ENCODE measurements around the gene KRT23. TPM values are rescaled to one million over a fixed set of nuclear protein-coding genes. Genes with fewer than 3 reads are reported as not detected.

KRT23 gene
- total and polyA plus RNA-seq, 12 donors, result 0.01 to 0.25 (median 0.21) TPM; not detected in 8

GRCh38 chr17:40878044-40878443, 59.4 kb downstream of the KRT23 start:
- Histone ChIP-seq H3K4me3 (no peak overlapping the region), H3K9me3 (no peaks in the 10 kb centered on the region), H3K4me1 (no peaks in the 10 kb centered on the region), H3K36me3 (no peaks in the 10 kb centered on the region), H3K27me3 (peaks cover 0 to 7% (median 0%) of the 10 kb centered on the region in 7 donors), H3K27ac (no peak overlapping the region)
- no peak for TF ChIP-seq CTCF (IDR thresholded peaks at IDR 0.05)
- intact Hi-C loops (cut with DNase I), result no loop called here
- no peak for ATAC-seq
- 84 to 92% methylated on average over 9 of the region's 9 CpGs for whole genome bisulfite sequencing, 2 donors
- DNase-seq, result no peak

GRCh38 chr17:40873801-40874200, 63.6 kb downstream of the KRT23 start:
- H3K4me1 ChIP-seq, result no peaks in the 10 kb centered on the region
- intact Hi-C loops (cut with DNase I), result no loop called here
- 86 to 96% methylated on average over 1 of the region's 1 CpG for WGBS, 2 donors
- H3K27ac ChIP-seq, result no peak overlapping the region
- H3K4me3 ChIP-seq, result no peak overlapping the region
- DNase-seq (no peak), ATAC-seq (no peak)
- no peak for TF ChIP-seq CTCF (IDR thresholded peaks at IDR 0.05)
- peaks cover 0 to 18% (median 7%) of the 10 kb centered on the region in 7 donors for H3K27me3 ChIP-seq
- no peaks in the 10 kb centered on the region for H3K9me3 ChIP-seq
- H3K36me3 ChIP-seq, result no peaks in the 10 kb centered on the region

- Histone ChIP-seq H3K9me3 (no peaks in the 10 kb centered on the region), H3K27ac (no peak overlapping the region), H3K4me1 (no peaks in the 10 kb centered on the region), H3K27me3 (peaks cover 0 to 18% (median 7%) of the 10 kb centered on the region in 7 donors), H3K36me3 (no peaks in the 10 kb centered on the region), H3K4me3 (no peak overlapping the region)
- intact Hi-C loops (cut with DNase I), result no loop called here
- ATAC-seq (no peak), DNase-seq (no peak)
- TF ChIP-seq CTCF (IDR thresholded peaks at IDR 0.05), result no peak
These were observed 64.2 kb downstream of the KRT23 start for GRCh38 chr17:40873255-40873654.

Other genes starting within 250 kb of the KRT23 start
Only the 30 nearest of the 33 such genes appear.
- not detected for gene KRT25, start 182.3 kb downstream of the KRT23 start, total RNA-seq
- gene KRT25, start 182.3 kb downstream of the KRT23 start, polyA plus RNA-seq, result not detected
- gene KRT26, start 165.4 kb downstream of the KRT23 start, total RNA-seq, result not detected
- gene KRT26, start 165.4 kb downstream of the KRT23 start, polyA plus RNA-seq, result not detected
- under 1 TPM in 1 of 10 donors, not detected in 9; 0.21 TPM for gene KRT27, start 155.1 kb downstream of the KRT23 start, total RNA-seq
- not detected for gene KRT27, start 155.1 kb downstream of the KRT23 start, polyA plus RNA-seq
- gene KRT28, start 137.7 kb downstream of the KRT23 start, total RNA-seq, result not detected
- gene KRT28, start 137.7 kb downstream of the KRT23 start, polyA plus RNA-seq, result not detected
- 10 to 100 TPM; 40.9 to 63.1 (median 48.5) TPM for gene KRT10, start 115.0 kb downstream of the KRT23 start, total RNA-seq
- gene KRT10, start 115.0 kb downstream of the KRT23 start, polyA plus RNA-seq, result 10 to 100 TPM; 44.0 to 86.8 TPM
- not detected for gene KRT12, start 70.4 kb downstream of the KRT23 start, total RNA-seq
- gene KRT12, start 70.4 kb downstream of the KRT23 start, polyA plus RNA-seq, result not detected
- gene KRT20, start 52.4 kb downstream of the KRT23 start, total RNA-seq, result not detected
- gene KRT20, start 52.4 kb downstream of the KRT23 start, polyA plus RNA-seq, result not detected
- not detected for gene KRT39, start 29.3 kb upstream of the KRT23 start, total RNA-seq
- gene KRT39, start 29.3 kb upstream of the KRT23 start, polyA plus RNA-seq, result not detected
- gene KRT40, start 46.7 kb upstream of the KRT23 start, total RNA-seq, result not detected
- gene KRT40, start 46.7 kb upstream of the KRT23 start, polyA plus RNA-seq, result not detected
- not detected for gene KRTAP3-3, start 56.5 kb upstream of the KRT23 start, total RNA-seq
- gene KRTAP3-3, start 56.5 kb upstream of the KRT23 start, polyA plus RNA-seq, result not detected
- gene KRTAP3-2, start 62.3 kb upstream of the KRT23 start, total RNA-seq, result not detected
- gene KRTAP3-2, start 62.3 kb upstream of the KRT23 start, polyA plus RNA-seq, result not detected
- not detected for gene KRTAP3-1, start 71.5 kb upstream of the KRT23 start, total RNA-seq
- not detected for gene KRTAP3-1, start 71.5 kb upstream of the KRT23 start, polyA plus RNA-seq
- not detected for gene KRTAP1-5, start 89.6 kb upstream of the KRT23 start, total RNA-seq
- gene KRTAP1-5, start 89.6 kb upstream of the KRT23 start, polyA plus RNA-seq, result not detected
- not detected for gene KRTAP1-4, start 92.5 kb upstream of the KRT23 start, total RNA-seq
- not detected for gene KRTAP1-4, start 92.5 kb upstream of the KRT23 start, polyA plus RNA-seq
- gene KRTAP1-3, start 97.2 kb upstream of the KRT23 start, total RNA-seq, result not detected
- gene KRTAP1-3, start 97.2 kb upstream of the KRT23 start, polyA plus RNA-seq, result not detected
- not detected for gene KRTAP1-1, start 103.8 kb upstream of the KRT23 start, total RNA-seq
- gene KRTAP1-1, start 103.8 kb upstream of the KRT23 start, polyA plus RNA-seq, result not detected
- gene KRTAP2-1, start 109.7 kb upstream of the KRT23 start, total RNA-seq, result not detected
- gene KRTAP2-1, start 109.7 kb upstream of the KRT23 start, polyA plus RNA-seq, result not detected
- gene KRTAP2-2, start 117.6 kb upstream of the KRT23 start, total RNA-seq, result not detected
- not detected for gene KRTAP2-2, start 117.6 kb upstream of the KRT23 start, polyA plus RNA-seq
- not detected for gene KRTAP2-3, start 122.5 kb upstream of the KRT23 start, total RNA-seq
- gene KRTAP2-3, start 122.5 kb upstream of the KRT23 start, polyA plus RNA-seq, result not detected
- not detected for gene KRTAP2-4, start 128.2 kb upstream of the KRT23 start, total RNA-seq
- not detected for gene KRTAP2-4, start 128.2 kb upstream of the KRT23 start, polyA plus RNA-seq
- gene KRTAP4-7, start 146.5 kb upstream of the KRT23 start, total RNA-seq, result not detected
- gene KRTAP4-7, start 146.5 kb upstream of the KRT23 start, polyA plus RNA-seq, result not detected
- not detected for gene KRTAP4-8, start 160.5 kb upstream of the KRT23 start, total RNA-seq
- gene KRTAP4-8, start 160.5 kb upstream of the KRT23 start, polyA plus RNA-seq, result not detected
- not detected for gene KRTAP4-16, start 164.6 kb upstream of the KRT23 start, total RNA-seq
- gene KRTAP4-16, start 164.6 kb upstream of the KRT23 start, polyA plus RNA-seq, result not detected
- not detected for gene KRTAP4-9, start 167.7 kb upstream of the KRT23 start, total RNA-seq
- not detected for gene KRTAP4-9, start 167.7 kb upstream of the KRT23 start, polyA plus RNA-seq
- gene KRTAP4-11, start 180.7 kb upstream of the KRT23 start, total RNA-seq, result not detected
- gene KRTAP4-11, start 180.7 kb upstream of the KRT23 start, polyA plus RNA-seq, result not detected
- gene KRTAP4-12, start 186.5 kb upstream of the KRT23 start, total RNA-seq, result not detected
- gene KRTAP4-12, start 186.5 kb upstream of the KRT23 start, polyA plus RNA-seq, result not detected
- not detected for gene KRTAP4-6, start 202.9 kb upstream of the KRT23 start, total RNA-seq
- gene KRTAP4-6, start 202.9 kb upstream of the KRT23 start, polyA plus RNA-seq, result not detected
- not detected for gene KRTAP4-5, start 212.2 kb upstream of the KRT23 start, total RNA-seq
- gene KRTAP4-5, start 212.2 kb upstream of the KRT23 start, polyA plus RNA-seq, result not detected
- gene KRTAP4-4, start 223.1 kb upstream of the KRT23 start, total RNA-seq, result not detected
- not detected for gene KRTAP4-4, start 223.1 kb upstream of the KRT23 start, polyA plus RNA-seq
- gene KRTAP4-3, start 230.6 kb upstream of the KRT23 start, total RNA-seq, result not detected
- not detected for gene KRTAP4-3, start 230.6 kb upstream of the KRT23 start, polyA plus RNA-seq

Measured in heart right ventricle (tissue), 16 donors.